H1 (cell line): ENCODE data around the gene BMPR1A. TPM values are rescaled to one million over a fixed set of nuclear protein-coding genes. Genes with fewer than 3 reads are reported as not detected.

Source experiments
- POLR2A ChIP-seq, 2 experiments: IDR thresholded peaks; 1 replicate in 1 of 2; 2 replicates in 1 of 2; pipeline ENCODE4 v1.6.1; 2011; ENCODE audit warnings: low read depth in 2 of 2, low read length in 2 of 2, mild to moderate bottlenecking in 2 of 2; ENCODE audit errors: control extremely low read depth in 1 of 2
- polyA plus RNA-seq, 7 experiments: library from polyadenylated mRNA; depleted of rRNA in 3 of 7; stranded (reverse) in 5 of 7; unstranded in 2 of 7; fragments of >200 nt in 5 of 7; fragments of 200-250 nt in 2 of 7; gene quantifications; 1 replicate in 5 of 7; 2 replicates in 1 of 7; 4 replicates in 1 of 7; pipeline versions ENCODE4 v1.2.1 to v1.2.3, GENCODE V29; 2011 to 2013; ENCODE audit warnings: missing spikeins in 2 of 7, mixed read lengths in 2 of 7
- total RNA-seq: library from RNA; stranded (reverse); fragmentation: NEBNext Ultra II Directional; extraction: Animal tissue kit (Norgen Biotek cat#: 25700); gene quantifications from 2 replicates; pipeline ENCODE4 v1.2.1, GENCODE V29; 2021
- TF ChIP-seq, protein P1 (sequence below): fragments of 300-600 bp; sonication (generic); IDR thresholded peaks from 2 replicates; pipeline ENCODE4 v1.7.1; 2012; ENCODE audit warnings: low read length, moderate library complexity, mild to moderate bottlenecking, inconsistent platforms; ENCODE audit not compliant: insufficient replicate concordance

BMPR1A gene
- total and polyA plus RNA-seq, 2 of the 8 experiments (the other 6 are each of a cell fraction or from before 2014, with no cell fraction given): 34.4 to 129 TPM

DNA sequence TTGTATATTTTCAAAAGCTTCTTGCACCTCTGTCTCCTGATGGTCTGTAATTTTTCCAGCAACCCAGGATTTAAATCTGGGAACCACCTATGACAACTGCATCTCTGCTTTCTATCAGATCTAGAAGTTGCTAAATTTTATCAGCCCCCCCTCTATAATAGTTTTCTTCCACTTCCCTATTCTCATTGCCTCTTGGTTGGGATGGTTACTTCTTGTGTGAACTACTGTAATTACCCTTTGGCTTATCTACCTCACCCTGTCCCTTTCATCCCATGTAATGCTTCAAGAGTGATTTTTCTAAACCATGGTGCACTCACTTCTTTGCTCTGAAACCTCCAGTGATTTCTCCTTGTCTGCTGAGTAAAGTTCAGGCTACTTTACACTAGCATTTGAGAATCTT is 92.3 kb downstream of the BMPR1A start (continued):
- TF ChIP-seq, protein P1, sequence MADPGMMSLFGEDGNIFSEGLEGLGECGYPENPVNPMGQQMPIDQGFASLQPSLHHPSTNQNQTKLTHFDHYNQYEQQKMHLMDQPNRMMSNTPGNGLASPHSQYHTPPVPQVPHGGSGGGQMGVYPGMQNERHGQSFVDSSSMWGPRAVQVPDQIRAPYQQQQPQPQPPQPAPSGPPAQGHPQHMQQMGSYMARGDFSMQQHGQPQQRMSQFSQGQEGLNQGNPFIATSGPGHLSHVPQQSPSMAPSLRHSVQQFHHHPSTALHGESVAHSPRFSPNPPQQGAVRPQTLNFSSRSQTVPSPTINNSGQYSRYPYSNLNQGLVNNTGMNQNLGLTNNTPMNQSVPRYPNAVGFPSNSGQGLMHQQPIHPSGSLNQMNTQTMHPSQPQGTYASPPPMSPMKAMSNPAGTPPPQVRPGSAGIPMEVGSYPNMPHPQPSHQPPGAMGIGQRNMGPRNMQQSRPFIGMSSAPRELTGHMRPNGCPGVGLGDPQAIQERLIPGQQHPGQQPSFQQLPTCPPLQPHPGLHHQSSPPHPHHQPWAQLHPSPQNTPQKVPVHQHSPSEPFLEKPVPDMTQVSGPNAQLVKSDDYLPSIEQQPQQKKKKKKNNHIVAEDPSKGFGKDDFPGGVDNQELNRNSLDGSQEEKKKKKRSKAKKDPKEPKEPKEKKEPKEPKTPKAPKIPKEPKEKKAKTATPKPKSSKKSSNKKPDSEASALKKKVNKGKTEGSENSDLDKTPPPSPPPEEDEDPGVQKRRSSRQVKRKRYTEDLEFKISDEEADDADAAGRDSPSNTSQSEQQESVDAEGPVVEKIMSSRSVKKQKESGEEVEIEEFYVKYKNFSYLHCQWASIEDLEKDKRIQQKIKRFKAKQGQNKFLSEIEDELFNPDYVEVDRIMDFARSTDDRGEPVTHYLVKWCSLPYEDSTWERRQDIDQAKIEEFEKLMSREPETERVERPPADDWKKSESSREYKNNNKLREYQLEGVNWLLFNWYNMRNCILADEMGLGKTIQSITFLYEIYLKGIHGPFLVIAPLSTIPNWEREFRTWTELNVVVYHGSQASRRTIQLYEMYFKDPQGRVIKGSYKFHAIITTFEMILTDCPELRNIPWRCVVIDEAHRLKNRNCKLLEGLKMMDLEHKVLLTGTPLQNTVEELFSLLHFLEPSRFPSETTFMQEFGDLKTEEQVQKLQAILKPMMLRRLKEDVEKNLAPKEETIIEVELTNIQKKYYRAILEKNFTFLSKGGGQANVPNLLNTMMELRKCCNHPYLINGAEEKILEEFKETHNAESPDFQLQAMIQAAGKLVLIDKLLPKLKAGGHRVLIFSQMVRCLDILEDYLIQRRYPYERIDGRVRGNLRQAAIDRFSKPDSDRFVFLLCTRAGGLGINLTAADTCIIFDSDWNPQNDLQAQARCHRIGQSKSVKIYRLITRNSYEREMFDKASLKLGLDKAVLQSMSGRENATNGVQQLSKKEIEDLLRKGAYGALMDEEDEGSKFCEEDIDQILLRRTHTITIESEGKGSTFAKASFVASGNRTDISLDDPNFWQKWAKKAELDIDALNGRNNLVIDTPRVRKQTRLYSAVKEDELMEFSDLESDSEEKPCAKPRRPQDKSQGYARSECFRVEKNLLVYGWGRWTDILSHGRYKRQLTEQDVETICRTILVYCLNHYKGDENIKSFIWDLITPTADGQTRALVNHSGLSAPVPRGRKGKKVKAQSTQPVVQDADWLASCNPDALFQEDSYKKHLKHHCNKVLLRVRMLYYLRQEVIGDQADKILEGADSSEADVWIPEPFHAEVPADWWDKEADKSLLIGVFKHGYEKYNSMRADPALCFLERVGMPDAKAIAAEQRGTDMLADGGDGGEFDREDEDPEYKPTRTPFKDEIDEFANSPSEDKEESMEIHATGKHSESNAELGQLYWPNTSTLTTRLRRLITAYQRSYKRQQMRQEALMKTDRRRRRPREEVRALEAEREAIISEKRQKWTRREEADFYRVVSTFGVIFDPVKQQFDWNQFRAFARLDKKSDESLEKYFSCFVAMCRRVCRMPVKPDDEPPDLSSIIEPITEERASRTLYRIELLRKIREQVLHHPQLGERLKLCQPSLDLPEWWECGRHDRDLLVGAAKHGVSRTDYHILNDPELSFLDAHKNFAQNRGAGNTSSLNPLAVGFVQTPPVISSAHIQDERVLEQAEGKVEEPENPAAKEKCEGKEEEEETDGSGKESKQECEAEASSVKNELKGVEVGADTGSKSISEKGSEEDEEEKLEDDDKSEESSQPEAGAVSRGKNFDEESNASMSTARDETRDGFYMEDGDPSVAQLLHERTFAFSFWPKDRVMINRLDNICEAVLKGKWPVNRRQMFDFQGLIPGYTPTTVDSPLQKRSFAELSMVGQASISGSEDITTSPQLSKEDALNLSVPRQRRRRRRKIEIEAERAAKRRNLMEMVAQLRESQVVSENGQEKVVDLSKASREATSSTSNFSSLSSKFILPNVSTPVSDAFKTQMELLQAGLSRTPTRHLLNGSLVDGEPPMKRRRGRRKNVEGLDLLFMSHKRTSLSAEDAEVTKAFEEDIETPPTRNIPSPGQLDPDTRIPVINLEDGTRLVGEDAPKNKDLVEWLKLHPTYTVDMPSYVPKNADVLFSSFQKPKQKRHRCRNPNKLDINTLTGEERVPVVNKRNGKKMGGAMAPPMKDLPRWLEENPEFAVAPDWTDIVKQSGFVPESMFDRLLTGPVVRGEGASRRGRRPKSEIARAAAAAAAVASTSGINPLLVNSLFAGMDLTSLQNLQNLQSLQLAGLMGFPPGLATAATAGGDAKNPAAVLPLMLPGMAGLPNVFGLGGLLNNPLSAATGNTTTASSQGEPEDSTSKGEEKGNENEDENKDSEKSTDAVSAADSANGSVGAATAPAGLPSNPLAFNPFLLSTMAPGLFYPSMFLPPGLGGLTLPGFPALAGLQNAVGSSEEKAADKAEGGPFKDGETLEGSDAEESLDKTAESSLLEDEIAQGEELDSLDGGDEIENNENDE: no peak
- TF ChIP-seq POLR2A (IDR thresholded peaks at IDR 0.05; ENCODE audit: control extremely low read depth in 1 of 2, low read depth in 2 of 2, low read length in 2 of 2): no peak
